Upper lobe of left lung (tissue), 4 donors: ENCODE results near the gene COX4I2.

ENCODE experiments used
- POLR2A ChIP-seq, 4 donors: fragments of 450-650 bp; IDR thresholded peaks; one replicate each; pipeline ENCODE4 v1.5.1; 2016 to 2017; ENCODE audit warnings: antibody characterized with exemption in 4 of 4, mild to moderate bottlenecking in 2 of 4
- POLR2AphosphoS5 ChIP-seq, 2 donors: sonication (generic); formaldehyde crosslinking; IDR thresholded peaks; one replicate each; pipeline ENCODE4 v1.5.1; 2017; ENCODE audit warnings: antibody characterized with exemption in 2 of 2
- TF ChIP-seq, protein P1 (sequence below), 6 experiments: fragments of 450-650 bp in 4 of 6; fragments of 200-600 bp in 2 of 6; sonication (generic) in 2 of 6; IDR thresholded peaks; one replicate each; pipeline ENCODE4 v1.5.1; 2016 to 2019; ENCODE audit warnings: antibody characterized with exemption in 6 of 6

DNA sequence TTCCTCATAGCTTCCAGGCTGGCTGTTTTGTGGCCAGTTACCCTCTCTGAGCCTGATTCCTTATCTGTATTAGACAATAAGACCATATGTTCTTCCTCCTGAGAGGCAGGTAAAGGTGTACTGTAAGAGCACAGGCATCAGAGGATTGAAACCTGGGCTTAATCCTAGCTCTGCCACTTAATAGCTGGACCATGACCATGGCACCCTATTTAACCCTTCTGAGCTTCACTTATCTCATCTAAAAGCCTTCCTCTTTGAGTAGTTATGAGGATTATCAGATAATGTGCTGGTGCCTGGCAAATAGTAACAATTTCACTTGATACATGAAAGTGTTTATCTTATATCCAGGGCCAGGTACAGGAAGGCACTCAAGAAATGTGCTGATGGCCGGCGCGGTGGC is 50.1 kb downstream of the COX4I2 start:
- TF ChIP-seq, protein P1, sequence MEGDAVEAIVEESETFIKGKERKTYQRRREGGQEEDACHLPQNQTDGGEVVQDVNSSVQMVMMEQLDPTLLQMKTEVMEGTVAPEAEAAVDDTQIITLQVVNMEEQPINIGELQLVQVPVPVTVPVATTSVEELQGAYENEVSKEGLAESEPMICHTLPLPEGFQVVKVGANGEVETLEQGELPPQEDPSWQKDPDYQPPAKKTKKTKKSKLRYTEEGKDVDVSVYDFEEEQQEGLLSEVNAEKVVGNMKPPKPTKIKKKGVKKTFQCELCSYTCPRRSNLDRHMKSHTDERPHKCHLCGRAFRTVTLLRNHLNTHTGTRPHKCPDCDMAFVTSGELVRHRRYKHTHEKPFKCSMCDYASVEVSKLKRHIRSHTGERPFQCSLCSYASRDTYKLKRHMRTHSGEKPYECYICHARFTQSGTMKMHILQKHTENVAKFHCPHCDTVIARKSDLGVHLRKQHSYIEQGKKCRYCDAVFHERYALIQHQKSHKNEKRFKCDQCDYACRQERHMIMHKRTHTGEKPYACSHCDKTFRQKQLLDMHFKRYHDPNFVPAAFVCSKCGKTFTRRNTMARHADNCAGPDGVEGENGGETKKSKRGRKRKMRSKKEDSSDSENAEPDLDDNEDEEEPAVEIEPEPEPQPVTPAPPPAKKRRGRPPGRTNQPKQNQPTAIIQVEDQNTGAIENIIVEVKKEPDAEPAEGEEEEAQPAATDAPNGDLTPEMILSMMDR (IDR thresholded peaks at IDR 0.05), result no peak
- TF ChIP-seq POLR2AphosphoS5 (IDR thresholded peaks at IDR 0.05) (no peak), POLR2A (IDR thresholded peaks at IDR 0.05) (no peak)
